ENCODE results near the gene TMEM88. TPM values are rescaled to one million over a fixed set of nuclear protein-coding genes. Genes with fewer than 3 reads are reported as not detected.

The TMEM88 gene
- total and polyA plus RNA-seq, 2 of the 13 experiments (the other 11 are each of a cell fraction or from before 2014, with no cell fraction given), result 0.31 to 0.66 TPM

DNA sequence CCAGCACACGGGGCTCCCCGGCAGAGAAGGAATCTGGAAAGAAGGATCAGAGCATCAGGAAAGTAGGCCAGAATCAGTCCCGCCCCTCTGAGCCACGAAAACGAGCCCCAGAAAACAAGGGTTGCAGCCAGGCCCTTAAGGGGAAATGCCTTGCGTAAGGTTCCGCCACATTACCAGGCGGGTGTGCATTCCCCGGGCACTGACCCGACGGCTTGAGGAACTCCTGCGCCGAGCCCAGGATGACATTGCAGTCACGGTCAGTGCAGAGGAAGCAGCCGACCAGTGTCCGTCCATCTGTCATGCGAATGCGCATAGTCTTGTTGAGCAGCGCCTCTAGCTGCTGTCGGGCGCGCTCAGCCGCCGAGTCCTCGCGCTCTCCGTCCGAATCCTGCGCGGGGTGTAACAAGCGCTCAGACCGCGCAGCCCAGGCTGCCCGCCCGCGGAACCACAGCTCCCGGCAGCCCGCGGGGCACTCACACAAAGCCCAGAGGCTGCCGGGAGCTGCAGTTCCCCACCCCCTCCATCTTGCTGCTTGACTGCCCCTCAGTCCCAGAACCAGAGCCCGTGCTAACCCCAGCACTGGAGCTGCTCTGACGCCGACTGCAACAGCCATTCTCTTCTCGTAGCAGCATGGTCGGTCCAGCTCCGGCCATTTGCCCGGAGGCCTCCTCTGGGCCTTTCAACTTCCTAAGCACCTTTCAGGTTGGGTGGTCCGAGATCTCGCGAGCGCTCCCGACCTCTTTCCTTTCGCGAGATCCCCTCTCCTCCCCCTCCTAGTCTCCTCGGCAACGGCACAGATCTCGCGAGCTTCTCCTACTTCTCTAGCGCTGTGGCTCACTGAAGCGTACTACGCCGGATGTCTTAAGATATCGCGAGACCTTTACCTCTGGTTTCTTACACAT is 2.2 kb downstream of the TMEM88 start, which contains the start of gene NAA38 (continued):
- TF ChIP-seq SNAPC4 (CRISPR knock-in tag; IDR thresholded peaks at IDR 0.05), result no peak
- 0 out of 2 replicates have a peak, but pooled peaks have one; percentile 69 for TF ChIP-seq IRF9 (CRISPR knock-in tag; IDR thresholded peaks at IDR 0.05; ENCODE audit: borderline replicate concordance)
- no peak for TF ChIP-seq ZNF468 (CRISPR knock-in tag; IDR thresholded peaks at IDR 0.05)
- TF ChIP-seq FOXC1 (CRISPR knock-in tag; IDR thresholded peaks at IDR 0.05; ENCODE audit: borderline replicate concordance), result no peak
- 0 out of 2 replicates have a peak, but pooled peaks have one; percentile 19 for TF ChIP-seq MIER3 (CRISPR knock-in tag; IDR thresholded peaks at IDR 0.05; ENCODE audit: borderline replicate concordance)
- TF ChIP-seq E2F2 (CRISPR knock-in tag; IDR thresholded peaks at IDR 0.05; ENCODE audit: borderline replicate concordance), result 0 out of 2 replicates have a peak, but pooled peaks have one; percentile 52
- no peak for TF ChIP-seq TCF7L2 (IDR thresholded peaks at IDR 0.05; ENCODE audit: low read depth, low read length)
- peak; percentile 79 for TF ChIP-seq MED1 (CRISPR knock-in tag; IDR thresholded peaks at IDR 0.05)
- TF ChIP-seq, protein P1, sequence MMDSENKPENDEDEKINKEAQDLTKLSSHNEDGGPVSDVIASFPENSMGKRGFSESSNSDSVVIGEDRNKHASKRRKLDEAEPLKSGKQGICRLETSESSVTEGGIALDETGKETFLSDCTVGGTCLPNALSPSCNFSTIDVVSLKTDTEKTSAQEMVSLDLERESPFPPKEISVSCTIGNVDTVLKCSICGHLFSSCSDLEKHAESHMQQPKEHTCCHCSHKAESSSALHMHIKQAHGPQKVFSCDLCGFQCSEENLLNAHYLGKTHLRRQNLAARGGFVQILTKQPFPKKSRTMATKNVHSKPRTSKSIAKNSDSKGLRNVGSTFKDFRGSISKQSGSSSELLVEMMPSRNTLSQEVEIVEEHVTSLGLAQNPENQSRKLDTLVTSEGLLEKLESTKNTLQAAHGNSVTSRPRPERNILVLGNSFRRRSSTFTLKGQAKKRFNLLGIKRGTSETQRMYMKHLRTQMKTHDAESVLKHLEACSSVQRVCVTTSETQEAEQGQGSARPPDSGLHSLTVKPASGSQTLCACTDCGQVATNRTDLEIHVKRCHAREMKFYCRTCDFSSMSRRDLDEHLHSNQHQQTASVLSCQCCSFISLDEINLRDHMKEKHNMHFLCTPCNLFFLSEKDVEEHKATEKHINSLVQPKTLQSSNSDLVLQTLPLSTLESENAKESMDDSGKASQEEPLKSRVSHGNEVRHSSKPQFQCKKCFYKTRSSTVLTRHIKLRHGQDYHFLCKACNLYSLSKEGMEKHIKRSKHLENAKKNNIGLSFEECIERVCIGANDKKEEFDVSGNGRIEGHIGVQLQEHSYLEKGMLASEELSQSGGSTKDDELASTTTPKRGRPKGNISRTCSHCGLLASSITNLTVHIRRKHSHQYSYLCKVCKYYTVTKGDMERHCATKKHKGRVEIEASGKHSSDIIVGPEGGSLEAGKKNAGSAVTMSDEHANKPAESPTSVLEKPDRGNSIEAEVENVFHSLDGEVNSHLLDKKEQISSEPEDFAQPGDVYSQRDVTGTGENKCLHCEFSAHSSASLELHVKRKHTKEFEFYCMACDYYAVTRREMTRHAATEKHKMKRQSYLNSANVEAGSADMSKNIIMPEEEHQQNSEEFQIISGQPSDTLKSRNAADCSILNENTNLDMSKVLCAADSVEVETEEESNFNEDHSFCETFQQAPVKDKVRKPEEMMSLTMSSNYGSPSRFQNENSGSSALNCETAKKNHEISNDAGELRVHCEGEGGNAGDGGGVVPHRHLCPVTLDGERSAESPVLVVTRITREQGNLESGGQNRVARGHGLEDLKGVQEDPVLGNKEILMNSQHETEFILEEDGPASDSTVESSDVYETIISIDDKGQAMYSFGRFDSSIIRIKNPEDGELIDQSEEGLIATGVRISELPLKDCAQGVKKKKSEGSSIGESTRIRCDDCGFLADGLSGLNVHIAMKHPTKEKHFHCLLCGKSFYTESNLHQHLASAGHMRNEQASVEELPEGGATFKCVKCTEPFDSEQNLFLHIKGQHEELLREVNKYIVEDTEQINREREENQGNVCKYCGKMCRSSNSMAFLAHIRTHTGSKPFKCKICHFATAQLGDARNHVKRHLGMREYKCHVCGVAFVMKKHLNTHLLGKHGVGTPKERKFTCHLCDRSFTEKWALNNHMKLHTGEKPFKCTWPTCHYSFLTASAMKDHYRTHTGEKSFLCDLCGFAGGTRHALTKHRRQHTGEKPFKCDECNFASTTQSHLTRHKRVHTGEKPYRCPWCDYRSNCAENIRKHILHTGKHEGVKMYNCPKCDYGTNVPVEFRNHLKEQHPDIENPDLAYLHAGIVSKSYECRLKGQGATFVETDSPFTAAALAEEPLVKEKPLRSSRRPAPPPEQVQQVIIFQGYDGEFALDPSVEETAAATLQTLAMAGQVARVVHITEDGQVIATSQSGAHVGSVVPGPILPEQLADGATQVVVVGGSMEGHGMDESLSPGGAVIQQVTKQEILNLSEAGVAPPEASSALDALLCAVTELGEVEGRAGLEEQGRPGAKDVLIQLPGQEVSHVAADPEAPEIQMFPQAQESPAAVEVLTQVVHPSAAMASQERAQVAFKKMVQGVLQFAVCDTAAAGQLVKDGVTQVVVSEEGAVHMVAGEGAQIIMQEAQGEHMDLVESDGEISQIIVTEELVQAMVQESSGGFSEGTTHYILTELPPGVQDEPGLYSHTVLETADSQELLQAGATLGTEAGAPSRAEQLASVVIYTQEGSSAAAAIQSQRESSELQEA (CRISPR knock-in tag; IDR thresholded peaks at IDR 0.05; ENCODE audit: not compliant biosample characterization), result peak; percentile 33

All from HepG2 (cell line).